NCI-H2196 (cell line): ENCODE data around the gene LGALS3BP.

Experiments used
- DNase-seq: peaks from one replicate; lab custom pipeline; 2025; ENCODE audit not compliant: unreplicated experiment; lab: John Stamatoyannopoulos, UW

LGALS3BP gene

DNA sequence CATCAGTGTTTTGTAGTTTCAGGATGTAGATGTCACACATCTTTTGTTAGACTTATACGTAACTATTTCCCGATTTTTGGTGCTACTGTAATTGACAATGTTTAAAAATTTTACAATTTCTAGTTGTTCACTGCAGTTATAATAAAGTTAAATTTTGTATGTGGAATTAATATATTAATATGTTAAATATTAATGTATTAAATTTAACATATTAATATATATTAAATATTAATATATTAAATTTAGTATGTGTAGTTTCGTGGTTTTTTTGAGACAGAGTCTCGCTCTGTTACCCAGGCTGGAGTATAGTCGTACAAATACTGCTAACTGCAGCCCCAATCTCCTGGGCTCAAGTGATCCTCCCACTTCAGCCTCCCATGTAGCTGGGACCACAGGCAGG is 5.7 kb upstream of the LGALS3BP start:
- no peak for DNase-seq

GRCh38 chr17:78981010-78981888 is 1.5 kb upstream of the LGALS3BP start:
- no peak for DNase-seq

- no peak for DNase-seq
Observed at GRCh38 chr17:78980624-78980972, 875 bp upstream of the LGALS3BP start.

GRCh38 chr17:78977997-78978973 is 1.4 kb downstream of the LGALS3BP start:
- peak; percentile 28 for DNase-seq

DNA sequence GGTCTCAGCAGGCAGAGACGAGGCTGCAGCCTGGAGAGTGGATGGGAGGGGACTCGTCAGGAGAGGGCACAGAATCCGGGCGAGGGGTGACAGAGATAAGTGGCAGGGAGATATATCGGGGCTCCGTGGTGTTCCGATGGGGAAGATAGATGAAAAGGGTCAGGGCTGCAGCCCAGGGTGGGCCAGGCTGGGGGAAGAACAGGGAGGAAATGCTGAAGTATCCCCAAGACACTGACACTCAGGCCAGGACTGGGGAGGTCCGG is 2.1 kb downstream of the LGALS3BP start:
- DNase-seq: no peak

DNA sequence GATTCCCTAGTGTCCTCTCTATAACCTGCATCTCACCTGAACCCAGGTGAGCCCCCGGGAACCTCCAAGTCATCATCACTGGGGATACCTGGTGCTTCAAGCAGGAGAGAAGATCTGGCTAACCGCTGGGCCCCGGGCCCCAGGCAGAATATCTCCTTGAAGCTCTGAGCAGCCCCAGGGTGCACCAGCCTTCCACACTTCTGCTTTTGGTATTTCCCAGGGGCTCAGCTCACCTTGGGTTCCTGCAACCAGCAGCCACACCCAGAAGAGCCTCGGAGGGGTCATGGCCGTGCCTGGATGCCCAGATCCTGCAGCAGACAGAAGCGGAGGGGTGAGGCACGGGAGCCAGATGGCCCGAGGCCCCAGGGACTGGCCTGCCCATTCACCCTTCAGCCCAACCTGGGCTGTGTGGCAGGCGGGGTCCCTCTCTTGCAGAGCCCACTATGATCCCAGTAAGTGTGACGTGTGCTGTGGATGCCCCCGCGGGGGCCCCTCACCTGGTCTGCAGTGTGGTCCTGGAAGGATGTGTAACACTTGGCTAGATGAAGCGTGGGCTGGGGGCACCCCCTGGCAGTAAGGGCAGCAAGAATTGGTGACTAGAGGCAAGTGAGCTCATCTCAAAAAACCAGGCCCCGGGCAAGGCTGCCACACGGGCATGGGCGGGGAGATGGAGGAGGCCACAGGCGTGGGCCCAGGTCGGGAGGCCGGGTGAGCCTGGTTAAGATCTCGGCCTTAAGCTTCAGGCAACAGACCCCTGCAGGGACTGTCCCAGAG is 2.6 kb downstream of the LGALS3BP start:
- no peak for DNase-seq

DNA sequence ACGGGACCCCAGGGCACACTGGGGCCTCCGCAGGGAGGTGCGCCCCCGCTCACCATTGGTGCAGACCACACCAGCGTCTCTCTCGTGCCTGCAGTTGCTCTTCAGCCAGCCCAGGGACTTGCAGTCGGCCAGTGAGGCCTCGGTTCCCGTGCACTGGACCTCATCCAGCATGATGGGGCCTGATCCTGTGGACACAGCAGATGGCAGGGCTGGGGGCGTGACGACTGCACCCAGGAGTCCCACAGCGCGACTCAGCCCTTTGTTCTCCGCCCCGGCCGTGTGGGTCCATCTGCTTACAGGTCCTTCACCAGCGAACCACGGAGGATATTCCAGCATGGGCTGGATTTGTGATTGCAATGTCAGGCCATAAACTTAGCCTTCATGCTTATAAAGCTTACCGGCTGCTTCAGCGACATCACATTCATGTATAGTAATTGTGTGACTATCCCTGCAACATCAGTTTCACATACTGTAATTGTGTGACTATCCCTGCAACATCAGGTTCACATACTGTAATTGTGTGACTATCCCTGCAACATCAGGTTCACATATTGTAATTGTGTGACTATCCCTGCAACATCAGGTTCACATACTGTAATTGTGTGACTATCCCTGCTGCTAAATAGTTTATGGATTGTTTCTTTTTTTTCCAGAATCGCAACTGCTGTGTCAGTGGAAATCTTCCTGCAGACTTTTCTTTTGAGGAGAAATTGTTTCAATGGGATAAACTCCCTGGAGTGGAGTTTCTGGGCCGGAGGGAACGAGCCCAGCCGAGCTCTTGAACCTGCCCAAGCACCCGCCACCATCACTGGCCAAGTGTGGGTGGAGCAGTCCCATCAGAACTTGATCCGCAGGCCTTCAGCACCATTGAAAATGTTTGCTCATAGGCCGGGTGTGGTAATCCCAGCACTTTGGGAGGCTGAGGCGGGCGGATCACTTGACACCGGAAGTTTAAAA is 4.8 kb downstream of the LGALS3BP start:
- peak; percentile 84 for DNase-seq

DNA sequence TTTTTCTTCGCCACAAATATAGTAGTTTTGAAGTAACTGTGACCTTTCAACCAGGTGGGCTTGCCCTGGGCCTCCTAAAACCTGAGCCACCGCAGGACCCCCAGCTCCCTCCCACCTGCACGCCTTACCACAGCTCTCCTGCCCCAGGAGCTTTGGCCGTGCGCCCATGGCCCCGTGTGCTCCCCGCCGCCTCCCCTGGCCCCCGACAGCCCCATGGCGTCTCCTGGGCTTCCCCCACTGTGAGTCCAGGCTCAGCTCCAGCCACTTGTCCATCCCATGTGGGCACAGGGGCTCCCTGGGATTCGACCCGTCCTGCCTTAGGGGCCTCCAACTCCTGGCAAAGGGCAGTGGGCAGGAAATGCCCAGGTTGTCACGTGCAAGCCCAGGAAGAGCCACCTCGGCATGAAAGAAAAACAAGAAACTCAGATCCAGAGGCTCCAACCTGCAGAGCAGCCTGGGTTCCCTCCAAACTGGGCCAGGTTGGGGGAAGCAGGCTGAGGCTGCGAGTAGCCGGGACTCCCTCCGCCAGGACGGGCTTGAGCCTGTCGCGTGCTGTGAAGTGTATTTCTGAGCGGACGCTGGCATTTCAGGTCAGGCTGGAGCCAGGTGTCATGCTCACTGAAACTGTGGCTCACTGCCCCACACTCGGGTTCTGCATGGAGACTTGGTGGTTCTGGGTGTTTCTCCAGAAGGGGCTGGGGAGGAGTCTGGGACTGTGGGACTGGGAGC is 5.8 kb downstream of the LGALS3BP start:
- no peak for DNase-seq

GRCh38 chr17:78973196-78973595 is 6.5 kb downstream of the LGALS3BP start:
- DNase-seq: no peak

DNA sequence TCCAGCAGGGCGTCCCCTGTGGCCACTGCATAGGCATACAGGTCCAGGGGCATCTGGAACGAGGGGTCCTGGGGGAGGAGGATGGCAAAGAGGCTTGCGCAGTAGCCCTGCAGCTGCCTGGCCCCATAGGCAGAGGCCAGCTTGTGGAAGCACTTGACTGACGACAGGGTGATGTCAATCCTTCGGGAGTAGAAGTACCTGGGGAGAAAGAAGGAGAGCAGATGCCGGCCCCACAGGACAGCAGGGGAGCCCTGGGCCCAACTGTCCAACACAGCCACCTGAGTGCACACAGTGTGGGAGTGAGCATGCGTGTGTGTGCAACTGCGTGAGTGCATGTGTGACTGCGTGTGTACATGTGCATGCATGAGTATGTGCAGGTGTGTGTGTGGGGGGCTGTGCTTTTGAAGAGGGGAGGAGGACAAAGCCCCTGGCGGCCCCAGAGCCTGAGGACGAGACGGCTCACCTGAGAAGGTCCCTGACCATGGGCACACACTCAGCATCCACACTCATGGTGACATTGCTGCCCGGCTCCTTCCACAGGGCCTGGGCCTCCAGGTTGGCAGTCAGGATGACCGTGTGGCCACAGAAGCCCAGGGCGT is 7.1 kb downstream of the LGALS3BP start:
- DNase-seq: no peak

DNA sequence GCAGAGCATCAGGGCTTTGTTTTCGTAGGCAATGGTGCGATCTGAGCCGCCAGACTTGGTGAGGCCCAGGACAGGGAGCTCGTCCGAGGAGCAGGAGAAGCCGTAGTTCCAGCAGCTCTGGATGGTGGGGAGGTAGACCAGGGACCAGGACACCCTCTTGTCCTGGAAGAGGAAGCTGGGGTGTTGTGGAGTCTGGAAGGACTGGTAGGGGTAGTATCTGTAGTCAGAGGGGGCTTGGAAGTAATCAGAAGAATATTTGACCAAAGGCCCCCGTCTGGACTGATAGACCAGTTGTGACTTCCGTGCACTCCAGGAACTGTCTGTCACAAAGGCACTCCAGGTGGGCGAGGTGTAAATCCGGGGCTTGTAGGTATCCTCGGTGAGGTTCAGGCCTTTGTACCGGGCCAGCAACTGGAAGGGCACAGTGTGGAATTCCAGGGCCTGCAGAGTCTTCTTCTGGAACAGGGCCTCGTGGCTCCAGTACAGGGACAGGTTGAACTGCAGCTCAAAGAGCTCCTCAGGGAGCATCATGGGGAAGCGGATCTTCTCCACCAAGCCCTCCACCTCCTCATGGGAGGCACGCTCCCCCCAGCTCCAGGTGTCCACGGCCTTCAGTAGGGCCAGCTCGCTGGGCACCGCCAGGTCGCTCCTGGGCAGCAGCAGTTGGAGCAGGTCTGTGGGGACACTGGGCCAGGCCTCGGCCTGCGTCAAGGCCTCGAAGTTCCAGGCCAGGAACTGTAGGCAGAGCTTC is 7.8 kb downstream of the LGALS3BP start:
- DNase-seq: no peak

GRCh38 chr17:78970834-78971755 is 8.6 kb downstream of the LGALS3BP start:
- DNase-seq: peak; percentile 89

GRCh38 chr17:78969865-78970264 is 9.9 kb downstream of the LGALS3BP start:
- DNase-seq: no peak

DNA sequence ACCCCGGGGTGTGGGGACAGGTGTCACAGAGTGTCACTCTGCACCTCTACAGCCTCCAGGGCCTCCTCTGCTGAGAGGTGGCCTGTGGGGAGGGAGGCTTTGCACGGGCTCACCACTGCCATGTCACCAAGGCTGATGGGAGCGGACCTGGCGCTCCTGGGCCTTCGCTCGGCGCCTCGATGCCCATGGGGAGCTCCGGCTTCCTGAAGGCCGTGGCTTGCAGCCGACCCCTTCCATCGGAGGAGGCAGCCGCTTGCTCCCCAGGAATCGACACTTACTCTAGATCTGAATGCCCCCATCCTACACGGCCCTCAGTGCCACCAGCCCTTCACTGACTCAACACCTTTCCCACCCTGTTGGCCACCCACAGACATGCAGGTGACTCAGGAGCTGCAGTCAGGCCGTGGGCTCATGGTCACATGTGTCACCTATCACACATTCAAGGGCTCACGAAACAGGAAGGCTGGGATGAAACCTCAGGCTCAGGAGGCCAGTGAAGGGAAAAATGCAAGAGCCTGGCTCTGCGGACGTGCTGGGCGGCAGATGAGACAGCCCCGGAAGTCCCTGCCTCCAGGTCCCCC is 11.9 kb downstream of the LGALS3BP start:
- DNase-seq: no peak

DNA sequence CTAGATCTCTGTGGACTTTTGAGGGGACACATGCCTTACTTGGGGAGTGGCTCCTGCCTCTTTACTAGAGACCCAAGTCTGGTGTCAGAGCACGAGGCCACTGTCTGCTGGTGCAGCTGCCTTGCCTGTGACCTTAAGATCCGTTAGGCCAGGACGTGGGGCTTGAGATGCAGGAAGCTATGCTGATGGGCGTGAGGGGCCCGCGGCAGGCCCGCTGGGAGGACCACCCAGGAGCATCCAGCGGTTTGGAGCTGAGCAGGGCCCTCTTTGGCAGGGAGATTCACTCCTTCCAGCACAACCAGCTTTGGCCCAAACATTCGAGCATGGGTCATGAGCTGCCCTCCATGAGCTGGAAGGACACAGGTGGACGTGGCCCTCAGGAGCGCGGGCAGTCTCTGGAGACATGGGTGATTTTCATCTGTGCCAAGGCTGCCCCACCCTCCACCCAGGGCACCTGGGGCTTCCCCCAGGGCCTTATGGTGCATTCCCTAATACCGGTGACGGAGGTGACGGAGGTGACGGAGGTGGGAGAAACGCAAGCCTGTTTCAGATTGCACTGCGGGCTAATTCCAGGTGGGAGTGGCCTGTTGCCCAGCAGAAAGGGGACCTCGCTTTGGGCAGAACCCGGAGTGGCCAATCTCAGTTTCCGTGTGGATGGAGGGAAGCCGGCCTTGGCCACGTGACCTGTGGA is 12.7 kb downstream of the LGALS3BP start:
- no peak for DNase-seq

DNA sequence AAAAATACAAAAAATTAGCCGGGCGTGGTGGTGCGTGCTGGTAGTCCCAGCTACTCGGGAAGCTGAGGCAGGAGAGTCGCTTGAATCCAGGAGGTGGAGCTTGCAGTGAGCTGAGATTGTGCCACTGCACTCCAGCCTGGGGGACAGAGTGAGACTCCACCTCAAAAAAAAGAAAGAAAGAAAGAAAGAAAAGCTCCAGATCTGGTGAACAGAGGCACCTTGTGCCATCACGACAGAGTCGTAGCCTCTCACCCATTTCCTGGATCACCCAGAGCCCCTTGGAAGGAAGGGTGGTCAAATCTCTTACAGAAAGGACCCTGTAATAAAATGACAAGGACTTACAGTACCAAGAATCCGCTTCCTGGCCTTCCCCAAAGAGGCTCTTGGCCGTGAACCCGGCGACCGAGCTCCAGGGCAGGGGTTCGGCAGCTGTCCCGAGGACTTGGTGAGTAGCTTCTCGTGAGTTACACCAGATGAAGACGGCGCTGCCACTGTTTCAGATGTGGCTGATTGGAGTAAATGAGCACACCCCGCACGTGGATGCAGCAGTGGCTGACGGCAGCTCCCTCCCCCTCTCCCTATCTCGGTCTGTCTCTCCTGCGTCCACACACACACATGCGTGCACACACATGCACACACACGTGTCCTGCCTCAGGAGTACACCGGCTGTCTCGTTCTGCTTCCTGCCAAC is 13.5 kb downstream of the LGALS3BP start:
- DNase-seq: no peak
